T47D (cell line): ENCODE data around the gene UGP2.
"Not testable (repeated sequence)": the region's sequence is repeated elsewhere in the genome, so short reads cannot be mapped to it uniquely, and the experiment has no call there.

Source experiments
- DNase-seq, 2 experiments: peaks; one replicate each; pipeline versions ENCODE4 v3.0.0 to v3.0.0-alpha.2; 2011 to 2012; ENCODE audit warnings: low read depth in 1 of 2, low spot score in 1 of 2
- JUND ChIP-seq: IDR thresholded peaks from 2 replicates; pipeline ENCODE4 v1.6.1; 2012; ENCODE audit warnings: low read depth
- in situ Hi-C: cut with HindIII; loops from 2 replicates; pipeline ENCODE4 v1.10.0; 2016; ENCODE audit warnings: low sequenced_read_pairs, low pct_unique_long_range_greater_than_20kb

UGP2 gene

GRCh38 chr2:63841254-63842022 lies at the start of gene UGP2:
Gene UGP2 (plus strand): TSS chr2:63841896. CDS start chr2:63842186, 290 bp downstream.
- peak; percentile 27 to 84 for DNase-seq
- in situ Hi-C loops: no loop called here
- no peak for TF ChIP-seq JUND

GRCh38 chr2:63792530-63792929 lies 49.2 kb upstream of the UGP2 start:
- TF ChIP-seq JUND: no peak
- no peak for DNase-seq
- in situ Hi-C loops: no loop called here

GRCh38 chr2:63796366-63796765 lies 45.3 kb upstream of the UGP2 start:
- TF ChIP-seq JUND: no peak
- in situ Hi-C loops: no loop called here
- DNase-seq: no peak

- in situ Hi-C loops: no loop called here
- TF ChIP-seq JUND: no peak
- DNase-seq: no peak
These were observed 44.9 kb upstream of the UGP2 start for GRCh38 chr2:63796796-63797195.

GRCh38 chr2:63801455-63801854 lies 40.2 kb upstream of the UGP2 start:
- in situ Hi-C loops: no loop called here
- no peak for TF ChIP-seq JUND
- DNase-seq: no peak

GRCh38 chr2:63805412-63805811 lies 36.3 kb upstream of the UGP2 start:
- in situ Hi-C loops: no loop called here
- no peak for DNase-seq
- no peak for TF ChIP-seq JUND

- in situ Hi-C loops, DNase-seq: not testable (repeated sequence)
These were observed 33.7 kb upstream of the UGP2 start for GRCh38 chr2:63808036-63808435.

GRCh38 chr2:63808911-63809310 lies 32.8 kb upstream of the UGP2 start:
- in situ Hi-C loops, DNase-seq: not testable (repeated sequence)

GRCh38 chr2:63811063-63811462 lies 30.6 kb upstream of the UGP2 start:
- in situ Hi-C loops: no loop called here
- TF ChIP-seq JUND: no peak
- DNase-seq: no peak

GRCh38 chr2:63811870-63812269 lies 29.8 kb upstream of the UGP2 start:
- in situ Hi-C loops: not testable (repeated sequence)

GRCh38 chr2:63814114-63814513 lies 27.6 kb upstream of the UGP2 start:
- in situ Hi-C loops: no loop called here
- no peak for TF ChIP-seq JUND
- no peak for DNase-seq

More at GRCh38 chr2:63811870-63812269, 29.8 kb upstream of the UGP2 start:
- DNase-seq: not testable (repeated sequence)

- no peak for DNase-seq
- in situ Hi-C loops: no loop called here
- TF ChIP-seq JUND: no peak
These were observed 24.3 kb upstream of the UGP2 start for GRCh38 chr2:63817382-63817781.

- DNase-seq: no peak
- no peak for TF ChIP-seq JUND
- in situ Hi-C loops: no loop called here
These were observed 23.4 kb upstream of the UGP2 start for GRCh38 chr2:63818271-63818670.

GRCh38 chr2:63819256-63819655 lies 22.4 kb upstream of the UGP2 start:
- in situ Hi-C loops: no loop called here
- no peak for DNase-seq
- TF ChIP-seq JUND: no peak
